Peyer's patch (tissue), 4 donors: ENCODE measurements around the gene FAM184B.

Experiments
- POLR2A ChIP-seq, 2 donors: fragments of 450-650 bp; IDR thresholded peaks; one replicate each; pipeline ENCODE4 v1.5.1; 2017; ENCODE audit warnings: antibody characterized with exemption in 2 of 2, mild to moderate bottlenecking in 2 of 2, moderate library complexity in 2 of 2
- TF ChIP-seq, protein P1 (sequence below), 6 experiments: fragments of 450-650 bp in 4 of 6; fragments of 200-600 bp in 2 of 6; sonication (generic) in 1 of 6; IDR thresholded peaks; one replicate each; pipeline ENCODE4 v1.5.1; 2017 to 2019; ENCODE audit warnings: antibody characterized with exemption in 6 of 6, mild to moderate bottlenecking in 3 of 6, moderate library complexity in 1 of 6

DNA sequence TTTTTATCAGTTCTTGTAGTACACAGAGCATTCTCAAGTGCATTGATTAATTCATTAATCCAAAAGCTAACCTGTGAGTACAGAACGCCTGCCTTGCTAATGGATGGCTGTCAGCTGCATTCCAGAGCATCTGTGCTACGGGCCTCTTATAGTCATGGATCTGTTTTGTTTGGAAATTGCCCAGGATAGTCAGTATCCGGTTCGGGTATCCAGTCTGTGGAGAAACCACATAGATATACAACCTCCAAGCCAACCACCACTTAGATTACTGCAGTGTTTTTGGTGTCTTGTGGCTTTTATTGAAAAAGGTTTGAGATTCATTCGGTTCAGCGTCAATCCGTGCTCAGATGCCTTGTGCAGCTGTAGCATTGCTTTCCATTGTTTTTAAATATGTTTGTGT, 200.5 kb downstream of the FAM184B start:
- TF ChIP-seq, protein P1, sequence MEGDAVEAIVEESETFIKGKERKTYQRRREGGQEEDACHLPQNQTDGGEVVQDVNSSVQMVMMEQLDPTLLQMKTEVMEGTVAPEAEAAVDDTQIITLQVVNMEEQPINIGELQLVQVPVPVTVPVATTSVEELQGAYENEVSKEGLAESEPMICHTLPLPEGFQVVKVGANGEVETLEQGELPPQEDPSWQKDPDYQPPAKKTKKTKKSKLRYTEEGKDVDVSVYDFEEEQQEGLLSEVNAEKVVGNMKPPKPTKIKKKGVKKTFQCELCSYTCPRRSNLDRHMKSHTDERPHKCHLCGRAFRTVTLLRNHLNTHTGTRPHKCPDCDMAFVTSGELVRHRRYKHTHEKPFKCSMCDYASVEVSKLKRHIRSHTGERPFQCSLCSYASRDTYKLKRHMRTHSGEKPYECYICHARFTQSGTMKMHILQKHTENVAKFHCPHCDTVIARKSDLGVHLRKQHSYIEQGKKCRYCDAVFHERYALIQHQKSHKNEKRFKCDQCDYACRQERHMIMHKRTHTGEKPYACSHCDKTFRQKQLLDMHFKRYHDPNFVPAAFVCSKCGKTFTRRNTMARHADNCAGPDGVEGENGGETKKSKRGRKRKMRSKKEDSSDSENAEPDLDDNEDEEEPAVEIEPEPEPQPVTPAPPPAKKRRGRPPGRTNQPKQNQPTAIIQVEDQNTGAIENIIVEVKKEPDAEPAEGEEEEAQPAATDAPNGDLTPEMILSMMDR (IDR thresholded peaks at IDR 0.05): no peak
- TF ChIP-seq POLR2A (IDR thresholded peaks at IDR 0.05): no peak
